ENCODE data around the gene NXT2.

The NXT2 gene

DNA sequence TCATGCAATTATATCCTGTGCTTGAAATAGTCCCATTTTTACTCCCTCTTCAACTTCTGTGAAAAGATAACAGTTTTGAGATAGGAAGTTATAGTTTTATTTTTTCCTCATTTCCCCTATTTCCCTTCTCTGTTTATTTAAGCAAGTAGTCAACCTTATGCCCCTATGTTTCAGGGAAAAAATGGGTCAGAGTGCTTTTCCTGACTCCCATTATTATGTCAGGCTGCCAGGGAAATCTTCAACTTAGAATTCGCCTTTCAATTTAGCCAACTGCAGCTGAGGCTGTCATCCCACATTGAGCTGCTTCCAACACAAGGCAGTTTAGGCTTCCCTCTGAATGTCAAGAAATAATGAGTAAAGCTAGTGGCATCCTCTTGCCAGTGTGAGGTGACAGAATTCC lies 42.3 kb downstream of the NXT2 start:
- TF ChIP-seq CTCF (IDR thresholded peaks at IDR 0.05), result no peak

DNA sequence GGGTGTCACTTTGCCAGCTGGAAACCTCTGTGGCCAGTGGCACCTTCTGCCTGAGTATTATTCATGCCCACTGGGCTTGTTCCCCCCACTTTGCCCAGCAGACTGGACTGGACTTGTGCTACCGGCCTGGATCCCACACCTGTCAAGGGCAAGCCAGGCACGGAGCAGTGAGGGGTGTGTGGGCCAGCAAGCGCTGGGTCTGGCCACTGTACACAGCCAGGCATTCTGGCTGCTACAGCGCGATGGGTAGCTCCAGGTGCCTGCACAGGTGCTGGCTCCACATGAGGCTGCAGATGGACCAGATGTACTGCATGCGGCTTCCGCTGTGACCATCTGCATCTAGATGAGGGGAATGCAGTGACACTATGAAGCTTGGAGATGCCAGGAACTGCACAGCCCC lies 48.8 kb downstream of the NXT2 start:
- no peak for TF ChIP-seq CTCF (IDR thresholded peaks at IDR 0.05)

DNA sequence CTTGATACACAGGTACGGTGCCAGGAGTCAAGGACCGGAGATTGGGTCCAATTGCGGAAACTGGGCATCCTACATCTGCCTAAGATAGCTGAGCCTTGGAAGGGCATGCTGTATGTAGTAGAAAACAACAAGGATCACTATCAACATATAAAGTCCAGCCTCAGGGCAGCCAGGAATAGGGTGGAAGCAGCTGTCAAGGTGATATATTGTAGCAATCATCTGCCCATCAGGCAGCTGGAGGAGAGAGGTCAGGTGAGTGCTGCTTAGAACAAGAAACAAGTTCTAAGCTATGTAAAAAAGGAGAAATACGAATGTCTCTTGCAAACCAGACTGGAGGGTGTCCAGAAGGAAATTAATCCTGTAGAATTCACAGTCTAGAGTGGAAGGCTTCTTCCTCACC lies 53.5 kb downstream of the NXT2 start:
- no peak for TF ChIP-seq CTCF (IDR thresholded peaks at IDR 0.05)

All from LNCAP (cell line).